HUDEP-2 (cell line): ENCODE data around the gene DDX54.
"Not testable (repeated sequence)": the region's sequence is repeated elsewhere in the genome, so short reads cannot be mapped to it uniquely, and the experiment has no call there.

Experiments used
- DNase-seq, 76 experiments: peaks; one replicate each; lab custom pipeline; 2025; ENCODE audit not compliant: unreplicated experiment in 76 of 76; lab: John Stamatoyannopoulos, UW

Gene DDX54

DNA sequence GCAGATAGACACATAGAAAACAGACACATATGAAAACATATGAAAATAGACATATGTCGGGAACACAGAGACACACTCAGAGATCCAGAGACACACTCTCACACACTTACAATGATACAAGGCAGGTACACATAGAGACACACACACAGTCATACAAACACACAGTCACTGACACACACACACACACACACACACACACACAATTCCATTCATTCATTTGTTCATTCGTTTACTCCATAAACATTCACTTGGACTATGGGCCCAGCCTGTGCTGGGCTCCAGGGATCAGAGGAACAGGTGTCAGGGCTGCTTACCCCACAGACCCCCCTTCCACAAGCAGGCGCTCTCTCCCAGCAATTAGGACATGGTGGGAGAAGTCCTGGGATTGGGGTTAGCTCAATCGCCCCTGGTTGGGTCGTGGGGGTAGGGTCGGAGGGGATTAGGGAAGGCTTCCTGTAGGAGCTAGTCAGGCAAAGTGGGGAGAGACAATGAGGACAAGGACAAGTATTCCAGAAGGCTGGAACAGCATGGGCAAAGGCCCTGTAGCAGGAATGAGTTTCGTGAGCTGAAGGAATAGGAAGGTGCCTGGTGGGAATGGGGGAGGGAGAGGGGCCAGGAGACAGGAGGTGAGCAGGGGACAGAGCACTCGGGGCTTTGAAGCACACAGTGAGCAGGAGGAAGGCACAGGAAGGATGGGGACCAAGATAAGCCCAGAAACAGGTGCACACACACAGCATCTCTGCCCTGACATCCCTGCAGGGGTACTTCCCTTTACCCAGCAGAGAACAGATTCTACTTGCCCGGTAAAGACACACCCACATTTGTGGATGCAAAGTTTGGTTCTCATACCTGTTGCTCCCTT lies 56.2 kb downstream of the DDX54 start:
- no peak for DNase-seq

DNA sequence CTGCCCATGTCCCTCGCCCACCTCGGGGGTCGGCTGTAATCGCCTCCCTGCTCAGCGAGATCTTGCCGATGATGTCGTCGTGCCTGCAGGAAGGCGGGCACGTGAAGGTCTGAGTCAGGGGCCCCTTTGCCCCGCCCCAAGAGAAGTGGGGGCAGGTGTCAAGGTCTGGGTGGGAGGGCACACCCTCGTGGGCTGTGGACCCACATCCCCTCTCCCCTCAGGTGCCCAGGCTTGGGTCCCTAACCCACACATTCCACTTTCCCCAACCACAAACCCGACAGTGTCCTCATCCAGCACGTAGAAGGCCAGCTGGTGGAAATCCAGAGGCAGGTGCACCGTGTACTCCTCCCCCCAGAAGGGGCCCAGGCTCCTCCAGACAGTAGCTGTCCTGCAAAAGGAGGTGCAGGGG lies 57.5 kb downstream of the DDX54 start:
- DNase-seq, result no peak

DNA sequence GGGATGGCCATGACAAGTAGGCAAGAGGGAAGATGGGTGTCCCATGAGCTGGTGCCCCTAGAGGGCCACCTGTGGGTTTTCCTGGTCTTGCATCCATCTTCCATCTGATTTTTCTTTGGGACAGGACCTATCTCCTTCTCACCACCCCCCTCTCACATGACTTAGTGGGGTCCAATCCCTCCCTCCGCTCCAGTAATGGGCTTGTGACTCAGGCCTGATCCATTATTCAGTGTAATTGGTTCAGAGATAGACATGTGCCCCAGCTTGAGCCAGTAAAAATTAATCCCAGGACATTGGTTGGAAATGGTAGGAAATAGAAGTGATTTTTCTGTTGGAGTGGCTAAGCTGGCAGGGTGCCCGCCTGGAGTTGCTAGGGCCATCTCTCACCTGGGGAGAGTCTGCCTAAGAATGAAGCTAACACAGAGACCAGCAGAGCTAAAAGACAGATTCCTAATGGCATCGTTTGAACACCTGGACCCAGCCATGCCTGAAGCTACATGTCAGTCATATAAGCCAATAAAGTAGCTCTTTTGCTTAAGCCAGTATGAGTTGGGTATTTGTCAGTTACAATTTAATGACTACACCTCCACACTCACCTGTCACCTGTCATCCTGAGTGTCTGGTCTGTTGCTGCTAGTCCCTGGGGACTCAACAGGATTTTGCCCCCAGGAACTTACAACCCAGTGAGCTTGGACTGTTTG lies 64.5 kb downstream of the DDX54 start:
- DNase-seq, result no peak

DNA sequence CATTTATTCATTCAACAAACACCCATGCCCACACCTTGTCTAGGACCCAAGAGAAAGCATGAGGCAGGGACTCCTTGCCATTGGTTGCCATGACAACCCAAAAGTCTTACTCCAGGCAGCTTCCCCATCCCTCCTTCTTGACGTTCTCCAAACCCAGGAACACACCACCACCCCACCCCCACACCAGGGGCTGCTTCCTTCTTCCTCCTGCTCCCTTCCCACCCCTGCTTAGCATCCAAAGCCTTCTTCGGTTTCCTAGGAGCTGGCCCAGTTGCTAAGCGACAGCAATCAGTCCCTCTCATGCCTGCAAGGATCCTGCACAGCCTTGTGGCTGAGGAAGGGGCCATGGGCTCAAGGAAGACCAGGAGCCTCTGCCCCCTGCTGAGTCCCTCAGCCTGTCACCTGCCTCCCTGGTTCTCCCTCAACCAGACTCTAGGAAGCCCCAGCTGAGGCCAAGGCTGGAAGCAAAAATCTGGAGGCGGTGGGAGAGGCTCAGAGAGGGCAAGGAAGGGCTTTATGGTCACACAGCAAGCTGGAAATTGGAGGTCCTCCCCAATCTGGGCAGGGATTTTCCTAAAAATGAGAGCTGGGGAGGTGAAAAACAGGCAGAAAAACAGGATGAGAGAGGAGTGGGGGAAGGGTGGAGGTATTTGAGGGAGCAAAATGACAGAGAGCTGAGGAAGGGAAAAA lies 65.2 kb downstream of the DDX54 start:
- no peak for DNase-seq

DNA sequence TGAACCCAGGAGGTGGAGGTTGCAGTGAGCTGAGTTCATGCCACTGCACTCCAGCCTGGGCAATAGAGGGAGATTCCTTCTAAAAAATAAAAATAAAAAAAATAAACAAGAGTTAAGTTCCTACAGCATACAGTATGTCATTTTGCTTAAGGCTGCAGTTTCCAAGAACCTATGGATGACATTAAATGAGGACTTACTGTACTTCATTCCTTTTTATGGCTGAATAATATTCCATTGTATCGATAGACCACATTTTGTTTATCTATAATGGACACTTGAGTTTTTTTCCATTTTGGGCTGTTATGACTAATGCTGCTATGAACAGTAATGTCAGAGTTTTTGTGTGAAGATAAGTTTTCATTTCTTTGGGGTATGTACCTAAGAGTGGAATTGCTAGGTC lies 67.1 kb downstream of the DDX54 start:
- DNase-seq, result no peak

DNA sequence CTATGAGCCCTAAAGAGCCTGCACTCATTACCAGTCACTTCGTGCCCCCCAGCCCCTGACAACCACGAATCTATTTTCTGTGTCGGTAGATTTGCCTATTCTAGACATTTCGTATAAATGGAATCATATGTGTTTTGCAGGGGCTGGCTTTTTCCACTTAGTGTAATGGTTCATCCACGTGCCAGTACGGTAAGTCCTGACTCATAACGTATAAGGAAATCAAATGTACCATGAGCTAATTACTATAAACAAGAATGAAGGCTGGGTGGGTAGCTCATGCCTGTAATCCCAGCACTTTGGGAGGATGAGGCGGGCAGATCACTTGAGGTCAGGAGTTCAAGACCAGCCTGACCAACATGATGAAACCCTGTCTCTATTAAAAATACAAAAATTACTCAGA lies 67.6 kb downstream of the DDX54 start:
- not testable (repeated sequence) for DNase-seq

DNA sequence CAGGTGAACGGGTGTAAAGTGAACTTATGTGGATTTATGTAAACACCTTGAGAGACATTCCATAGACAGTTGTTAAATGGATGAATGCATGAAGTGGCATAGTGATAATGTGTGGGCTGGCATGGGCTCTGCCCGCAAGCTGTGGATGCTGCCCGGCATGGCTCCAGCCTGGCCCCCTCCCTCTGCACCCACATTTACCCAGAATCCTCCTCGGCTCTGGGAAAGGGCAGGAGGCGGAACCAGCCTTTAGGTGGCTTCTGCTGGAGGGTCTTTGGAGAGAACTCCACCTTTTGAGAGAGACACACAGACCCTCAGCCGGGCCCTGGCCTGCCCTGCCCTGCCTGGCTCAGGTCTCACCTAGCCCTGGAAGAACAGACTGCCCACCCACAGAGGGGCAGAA lies 68.4 kb downstream of the DDX54 start:
- DNase-seq, result no peak

DNA sequence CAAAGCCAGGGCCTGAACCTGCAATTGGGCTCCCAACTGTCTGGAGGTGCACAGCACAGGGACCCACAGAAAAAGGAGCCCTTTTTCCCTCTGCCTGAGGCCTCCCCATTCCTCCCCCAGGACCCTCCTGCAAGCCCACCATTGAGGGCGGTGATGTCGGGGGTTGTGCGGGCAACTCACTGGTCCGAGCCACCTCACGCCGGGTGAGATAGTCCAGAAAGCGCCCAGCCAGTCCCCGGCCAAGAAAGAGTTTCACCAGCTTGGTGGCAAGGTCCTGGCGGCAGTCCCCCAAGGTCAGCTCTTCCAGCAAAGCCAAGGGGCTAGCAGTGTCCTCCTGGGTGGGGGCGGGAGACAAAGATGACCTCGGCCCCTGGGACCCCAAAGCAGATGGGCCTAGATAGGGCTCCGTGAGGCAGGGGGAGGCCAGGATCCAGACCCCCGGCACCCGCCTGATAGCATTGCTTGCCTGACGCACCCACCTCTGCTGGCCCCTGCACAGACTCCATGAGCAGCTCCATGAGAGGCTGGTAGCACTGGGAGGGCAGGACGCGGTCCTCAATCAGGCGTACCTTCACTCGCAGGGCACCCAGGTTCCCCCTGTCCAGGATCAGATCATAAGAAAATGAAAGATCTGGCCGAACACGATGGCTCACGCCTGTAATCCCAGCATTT lies 69.7 kb downstream of the DDX54 start:
- DNase-seq, result no peak

DNA sequence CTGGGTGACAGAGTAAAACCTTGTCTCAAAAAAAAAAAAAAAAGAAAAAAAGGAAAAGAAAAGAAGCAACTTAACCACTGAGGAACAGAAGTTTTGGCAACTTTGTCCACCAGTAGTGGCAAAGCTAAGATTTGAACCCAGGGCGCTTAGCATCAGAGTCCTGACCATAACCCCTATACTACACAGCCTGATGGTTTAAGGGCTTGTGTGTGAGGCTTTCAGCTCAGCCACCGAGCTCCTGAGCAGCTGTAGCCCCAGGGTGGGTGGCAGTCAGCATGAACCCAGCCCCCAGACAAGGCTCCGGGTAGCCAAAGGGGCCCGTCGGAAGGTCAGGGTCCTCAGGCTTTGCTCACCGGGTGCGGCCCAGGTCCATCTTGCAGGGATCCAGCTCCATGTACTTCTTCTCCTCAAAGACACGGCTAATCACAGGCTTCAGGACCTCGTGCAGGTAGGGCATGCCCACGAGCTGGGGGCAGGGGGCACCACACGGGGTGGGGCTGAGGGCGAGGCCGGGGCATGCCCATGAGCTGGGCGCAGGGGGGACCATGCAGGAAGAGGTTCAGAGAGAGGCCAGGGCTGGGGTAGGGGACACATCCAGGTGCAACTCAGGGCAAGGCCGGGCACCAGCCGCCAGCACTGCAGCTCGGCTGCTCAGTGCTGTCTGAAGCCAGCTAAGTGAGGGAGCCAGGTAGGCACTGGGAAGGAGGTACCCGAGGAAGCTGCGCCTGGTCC lies 70.7 kb downstream of the DDX54 start:
- DNase-seq, result no peak

DNA sequence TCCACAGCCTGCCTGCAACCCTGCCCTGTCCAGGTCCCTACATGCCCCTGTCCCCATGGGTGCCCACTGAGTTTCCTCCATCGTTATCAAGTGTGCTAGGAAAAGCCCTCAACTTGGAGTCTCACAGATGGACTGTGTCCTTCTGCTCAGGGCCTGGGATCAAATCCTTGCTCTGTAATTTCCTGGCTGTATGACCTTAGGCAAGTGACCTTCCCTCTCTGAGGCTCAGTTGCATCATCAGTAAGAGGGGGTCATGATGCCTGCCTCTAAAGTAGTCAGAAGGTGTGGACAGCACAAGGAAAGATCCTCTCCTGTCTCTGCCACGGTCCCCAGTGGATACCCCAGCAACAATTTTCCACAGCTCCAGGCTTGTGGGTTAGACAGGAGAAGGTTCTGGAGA lies 71.9 kb downstream of the DDX54 start:
- no peak for DNase-seq

DNA sequence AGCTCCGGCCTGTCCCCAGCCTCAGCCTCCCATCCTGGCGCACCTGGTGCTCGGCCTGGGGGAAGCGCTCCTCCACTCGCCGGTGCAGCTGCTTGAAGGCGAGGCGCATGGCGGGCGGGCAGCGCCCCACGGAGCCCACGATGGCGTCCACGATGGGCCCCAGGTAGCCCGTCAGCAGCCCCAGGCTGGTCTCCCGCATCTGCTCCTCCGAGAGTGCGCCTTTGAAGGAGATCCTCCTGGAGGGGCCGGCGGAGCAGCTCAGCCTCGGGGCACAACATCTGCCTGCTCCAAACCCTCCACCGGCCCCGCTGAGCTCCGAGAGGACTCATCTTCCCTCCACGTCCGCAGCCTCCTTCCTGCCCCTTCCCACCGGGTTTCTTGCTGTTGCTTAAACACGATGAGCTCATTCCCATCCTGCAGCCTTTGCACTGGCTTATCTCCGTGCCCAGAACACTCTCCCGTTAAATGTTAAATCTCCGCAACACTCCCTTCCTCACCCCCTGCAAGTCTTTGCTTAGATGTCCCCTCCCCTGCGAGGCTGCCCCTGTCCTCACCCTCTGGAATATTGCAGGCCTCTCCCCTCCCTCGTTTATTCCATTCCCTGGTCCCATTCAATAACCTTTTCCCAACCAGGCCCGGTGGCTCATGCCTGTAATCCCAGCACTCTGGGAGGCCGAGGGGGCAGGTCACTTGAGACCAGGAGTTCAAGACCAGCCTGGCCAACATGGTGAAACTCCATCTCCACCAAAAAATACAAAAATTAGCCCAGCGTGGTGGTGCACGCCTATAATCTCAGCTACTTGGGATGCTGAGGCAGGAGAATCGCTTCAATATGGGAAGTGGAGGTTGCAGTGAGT lies 73.0 kb downstream of the DDX54 start:
- no peak for DNase-seq

DNA sequence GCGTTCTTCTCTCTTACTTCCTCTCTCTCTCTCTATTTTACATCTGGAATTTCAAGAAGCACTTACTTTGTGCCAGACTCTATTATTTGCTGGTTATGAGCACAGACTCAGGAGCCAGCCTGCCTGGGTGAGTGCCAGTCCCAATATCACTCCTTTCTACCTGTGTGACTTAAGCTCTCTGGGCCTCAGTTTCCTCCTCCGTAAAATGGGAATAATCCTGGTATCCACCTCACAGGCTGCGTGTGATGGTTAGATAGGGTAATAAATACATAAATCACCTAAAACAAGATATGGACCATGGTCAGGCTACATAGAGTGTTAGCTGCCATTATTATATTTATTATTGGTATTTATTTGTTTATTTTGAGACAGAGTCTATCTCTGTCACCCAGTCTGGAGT lies 74.0 kb downstream of the DDX54 start:
- DNase-seq, result no peak

DNA sequence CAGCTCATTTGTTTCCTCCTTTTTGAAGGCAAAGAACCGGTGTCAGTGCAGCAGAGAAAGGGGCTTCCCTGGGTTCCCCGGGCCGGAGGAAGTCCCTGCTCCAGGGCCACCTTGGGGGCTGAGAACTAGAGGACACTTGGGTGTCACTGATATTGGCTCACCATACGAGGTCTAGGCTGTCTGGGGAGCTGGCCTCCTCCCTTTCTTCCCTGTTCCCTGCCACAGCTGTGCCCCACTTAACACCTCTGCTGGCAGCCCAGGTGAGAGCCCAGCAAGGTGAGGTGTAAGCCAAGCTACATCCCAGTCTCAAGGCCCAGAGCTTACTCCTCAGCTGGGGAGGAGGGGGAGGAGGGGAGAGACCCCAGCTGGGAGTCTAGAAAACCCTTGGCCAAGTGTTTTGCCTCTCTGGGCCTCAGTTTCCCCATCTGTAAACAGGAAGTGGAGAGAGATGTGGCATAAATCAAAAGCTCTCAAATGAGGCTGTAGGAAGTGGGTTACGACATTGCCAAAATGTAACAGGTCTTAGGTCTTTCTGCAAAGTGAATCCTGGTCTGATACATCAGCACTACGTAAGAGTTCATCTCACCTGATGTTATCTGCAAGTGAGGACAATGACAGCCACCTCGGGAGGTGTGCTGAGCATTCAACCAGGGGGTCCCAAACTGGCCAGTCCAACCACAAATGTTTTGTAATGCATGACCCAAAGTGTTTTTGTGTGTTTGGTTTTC lies 75.2 kb downstream of the DDX54 start:
- DNase-seq, result no peak

DNA sequence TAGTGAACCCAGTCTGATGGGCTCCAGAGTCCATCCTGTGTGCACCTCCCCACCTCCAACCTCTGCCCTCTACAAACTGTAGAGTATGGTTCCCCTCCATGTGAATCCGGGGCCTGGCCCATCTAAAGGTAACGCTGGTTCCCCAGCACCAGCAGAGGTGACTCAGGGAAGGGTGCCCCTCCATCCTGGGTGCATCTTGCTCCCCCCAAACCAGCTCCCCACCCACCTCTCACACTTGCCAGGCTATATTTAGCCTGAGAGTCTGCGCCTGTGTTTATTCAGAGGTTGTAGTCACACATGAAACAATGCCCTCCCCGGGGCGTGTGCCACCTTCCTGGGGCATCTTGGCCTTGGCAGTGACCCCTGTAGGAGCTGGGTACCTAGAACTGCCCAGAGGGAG lies 75.9 kb downstream of the DDX54 start:
- DNase-seq, result no peak

DNA sequence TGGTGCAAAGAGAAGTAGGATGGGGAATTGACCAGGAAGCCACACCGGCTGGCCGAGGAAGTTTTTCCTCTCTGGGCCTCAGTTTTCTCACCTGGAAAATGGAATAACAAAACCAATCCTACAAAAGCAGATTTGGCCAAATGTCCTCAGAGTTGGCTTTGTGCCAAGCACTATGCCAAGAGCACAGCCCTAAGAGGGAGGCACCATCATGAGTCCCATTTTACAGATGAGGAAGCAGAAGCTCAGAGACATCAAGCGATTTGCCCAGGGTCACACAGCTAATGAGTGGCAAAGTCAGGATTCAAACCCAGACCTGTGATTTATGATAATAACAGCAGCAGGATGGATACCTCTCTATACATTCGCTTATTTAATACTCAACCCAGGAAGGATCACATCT lies 77.0 kb downstream of the DDX54 start:
- no peak for DNase-seq
